ENCODE measurements around the gene PITX1.

Gene PITX1

GRCh38 chr5:135057233-135057632 lies 23.2 kb upstream of the PITX1 start:
- Histone ChIP-seq H3K27me3 (ENCODE audit: low read depth, low read length) (no peaks in the 10 kb centered on the region), H3K4me2 (ENCODE audit: low read length) (no peak overlapping the region), H3K36me3 (replicated peaks; ENCODE audit: low read depth, low read length) (no peaks in the 10 kb centered on the region), H3K9me3 (ENCODE audit: insufficient read depth, low read length) (no peaks in the 10 kb centered on the region), H3K79me2 (ENCODE audit: low read length) (no peaks in the 10 kb centered on the region), H3K27ac (ENCODE audit: low read length) (no peak overlapping the region), H3K4me3 (ENCODE audit: low read length) (no peak overlapping the region), H3K9ac (ENCODE audit: low read length) (no peak overlapping the region), H2AFZ (ENCODE audit: low read depth, low read length) (no peak overlapping the region), H4K20me1 (ENCODE audit: insufficient read depth, low read length) (no peaks in the 10 kb centered on the region), H3K4me1 (ENCODE audit: low read length) (peaks cover 23% of the 10 kb centered on the region)
- no peak for TF ChIP-seq CTCF (IDR thresholded peaks at IDR 0.05; ENCODE audit: low read depth, low read length)
- no peak for TF ChIP-seq EZH2phosphoT487 (IDR thresholded peaks at IDR 0.05; ENCODE audit: low read depth)

GRCh38 chr5:135056316-135057030 lies 22.4 kb upstream of the PITX1 start:
- Histone ChIP-seq H3K36me3 (replicated peaks; ENCODE audit: low read depth, low read length) (no peaks in the 10 kb centered on the region), H3K27ac (ENCODE audit: low read length) (no peak overlapping the region), H3K4me2 (ENCODE audit: low read length) (no peak overlapping the region), H3K4me3 (ENCODE audit: low read length) (no peak overlapping the region), H2AFZ (ENCODE audit: low read depth, low read length) (no peak overlapping the region), H3K4me1 (ENCODE audit: low read length) (peaks cover 25% of the 10 kb centered on the region), H3K79me2 (ENCODE audit: low read length) (no peaks in the 10 kb centered on the region), H4K20me1 (ENCODE audit: insufficient read depth, low read length) (no peaks in the 10 kb centered on the region), H3K9ac (ENCODE audit: low read length) (no peak overlapping the region), H3K9me3 (ENCODE audit: insufficient read depth, low read length) (no peaks in the 10 kb centered on the region), H3K27me3 (ENCODE audit: low read depth, low read length) (no peaks in the 10 kb centered on the region)
- no peak for TF ChIP-seq CTCF (IDR thresholded peaks at IDR 0.05; ENCODE audit: low read depth, low read length)
- TF ChIP-seq EZH2phosphoT487 (IDR thresholded peaks at IDR 0.05; ENCODE audit: low read depth), result no peak

GRCh38 chr5:135055396-135055795 lies 21.4 kb upstream of the PITX1 start:
- TF ChIP-seq EZH2phosphoT487 (IDR thresholded peaks at IDR 0.05; ENCODE audit: low read depth) (no peak), CTCF (IDR thresholded peaks at IDR 0.05; ENCODE audit: low read depth, low read length) (no peak)
- H3K36me3 ChIP-seq (replicated peaks; ENCODE audit: low read depth, low read length), result no peaks in the 10 kb centered on the region
- no peak overlapping the region for H3K4me2 ChIP-seq (ENCODE audit: low read length)
- H3K4me3 ChIP-seq (ENCODE audit: low read length), result no peak overlapping the region
- no peaks in the 10 kb centered on the region for H3K9me3 ChIP-seq (ENCODE audit: insufficient read depth, low read length)
- H3K79me2 ChIP-seq (ENCODE audit: low read length), result no peaks in the 10 kb centered on the region
- no peaks in the 10 kb centered on the region for H4K20me1 ChIP-seq (ENCODE audit: insufficient read depth, low read length)
- H2AFZ ChIP-seq (ENCODE audit: low read depth, low read length), result no peak overlapping the region
- H3K4me1 ChIP-seq (ENCODE audit: low read length), result peaks cover 25% of the 10 kb centered on the region
- H3K27me3 ChIP-seq (ENCODE audit: low read depth, low read length), result no peaks in the 10 kb centered on the region
- no peak overlapping the region for H3K27ac ChIP-seq (ENCODE audit: low read length)
- H3K9ac ChIP-seq (ENCODE audit: low read length), result no peak overlapping the region

DNA sequence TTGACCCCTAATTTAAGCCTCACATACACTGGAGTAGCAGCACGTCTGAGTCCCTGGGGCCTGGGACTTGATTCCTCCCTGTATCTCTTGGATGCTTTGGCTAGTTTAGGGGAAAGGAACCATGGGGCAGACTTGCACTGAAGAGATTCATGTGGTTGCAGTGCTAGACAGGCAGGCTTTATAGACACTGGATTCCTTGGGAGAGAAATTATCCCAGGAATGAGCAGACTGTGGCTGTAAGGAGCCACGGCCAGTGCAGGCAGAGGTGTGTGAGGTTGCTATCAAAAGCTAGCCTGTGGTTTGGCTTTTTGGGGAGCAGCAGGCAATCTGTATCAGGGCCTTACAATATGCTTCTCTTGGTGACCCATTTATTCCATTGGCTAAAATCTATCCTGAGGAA lies 20.5 kb upstream of the PITX1 start:
- Histone ChIP-seq H3K27ac (ENCODE audit: low read length) (no peak overlapping the region), H3K36me3 (replicated peaks; ENCODE audit: low read depth, low read length) (no peaks in the 10 kb centered on the region), H3K4me2 (ENCODE audit: low read length) (no peak overlapping the region), H3K27me3 (ENCODE audit: low read depth, low read length) (no peaks in the 10 kb centered on the region), H3K4me3 (ENCODE audit: low read length) (no peak overlapping the region), H2AFZ (ENCODE audit: low read depth, low read length) (no peak overlapping the region), H3K9ac (ENCODE audit: low read length) (no peak overlapping the region), H3K79me2 (ENCODE audit: low read length) (no peaks in the 10 kb centered on the region), H4K20me1 (ENCODE audit: insufficient read depth, low read length) (no peaks in the 10 kb centered on the region), H3K9me3 (ENCODE audit: insufficient read depth, low read length) (no peaks in the 10 kb centered on the region), H3K4me1 (ENCODE audit: low read length) (peaks cover 25% of the 10 kb centered on the region)
- TF ChIP-seq EZH2phosphoT487 (IDR thresholded peaks at IDR 0.05; ENCODE audit: low read depth) (no peak), CTCF (IDR thresholded peaks at IDR 0.05; ENCODE audit: low read depth, low read length) (no peak)
